Upper lobe of left lung (tissue), 6 donors: ENCODE results near the gene MELTF. TPM values are rescaled to one million over a fixed set of nuclear protein-coding genes. Genes with fewer than 3 reads are reported as not detected.

Experiments used
- ATAC-seq, 2 donors: fragments of 200-7000 bp; cut with Tn5 transposase; one replicate each; pipeline ENCODE4 v1.9.1; 2022; ENCODE audit warnings: mild to moderate bottlenecking in 2 of 2, moderate library complexity in 2 of 2; ENCODE audit not compliant: low FRiP score in 2 of 2
- DNase-seq, 2 donors: peaks; one replicate each; pipeline ENCODE4 v3.0.0-alpha.2; 2019 to 2020
- H3K27ac ChIP-seq, 4 donors: fragments of 200-600 bp; sonication (generic); one replicate each; pipeline ENCODE4 v1.5.1; 2016 to 2019
- H3K27me3 ChIP-seq, 4 donors: fragments of 200-600 bp; sonication (generic); one replicate each; pipeline ENCODE4 v1.5.1; 2017 to 2019
- H3K36me3 ChIP-seq, 4 donors: fragments of 200-600 bp; sonication (generic); one replicate each; pipeline ENCODE4 v1.5.1; 2016 to 2019
- H3K4me1 ChIP-seq, 4 donors: fragments of 200-600 bp; sonication (generic); one replicate each; pipeline ENCODE4 v1.5.1; 2018 to 2019
- H3K4me3 ChIP-seq, 4 donors: fragments of 200-600 bp; sonication (generic); one replicate each; pipeline ENCODE4 v1.5.1; 2017 to 2019; ENCODE audit warnings: mild to moderate bottlenecking in 2 of 4, moderate library complexity in 1 of 4
- H3K9me3 ChIP-seq, 4 donors: fragments of 200-600 bp; sonication (generic); one replicate each; pipeline ENCODE4 v1.5.1; 2018 to 2019
- CTCF ChIP-seq, 6 experiments: fragments of 450-650 bp in 4 of 6; fragments of 200-600 bp in 2 of 6; sonication (generic) in 2 of 6; IDR thresholded peaks; one replicate each; pipeline ENCODE4 v1.5.1; 2016 to 2019; ENCODE audit warnings: antibody characterized with exemption in 6 of 6
- EP300 ChIP-seq, 4 donors: sonication (generic); formaldehyde crosslinking; IDR thresholded peaks; one replicate each; pipeline ENCODE4 v1.5.1; 2017; ENCODE audit warnings: antibody characterized with exemption in 4 of 4, control low read depth in 2 of 4
- POLR2A ChIP-seq, 4 donors: fragments of 450-650 bp; IDR thresholded peaks; one replicate each; pipeline ENCODE4 v1.5.1; 2016 to 2017; ENCODE audit warnings: antibody characterized with exemption in 4 of 4, mild to moderate bottlenecking in 2 of 4
- POLR2AphosphoS5 ChIP-seq, 2 donors: sonication (generic); formaldehyde crosslinking; IDR thresholded peaks; one replicate each; pipeline ENCODE4 v1.5.1; 2017; ENCODE audit warnings: antibody characterized with exemption in 2 of 2
- WGBS, 2 donors: methylation state at CpG; one replicate each; pipeline ENCODE4 v1.1.5; 2017 to 2018; 5-methylcytosine and 5-hydroxymethylcytosine counted together
- total RNA-seq, 6 donors: library from RNA; depleted of rRNA in 4 of 6; stranded (reverse); fragments of >200 nt in 4 of 6; gene quantifications; one replicate each; pipeline versions ENCODE4 v1.1.0 to v1.2.1, GENCODE V29; 2016 to 2021
- donor health status: DM: no; HTN: no; CAD: no; lungs with moderate emphysema.
- donor health status: DM: no; HTN: yes; CAD: no; lungs with severe emphysema.

The MELTF gene
- total RNA-seq, 6 donors from 2014 or later = 3.0 to 28.3 (median 4.2) TPM

- peaks cover 3 to 15% (median 11%) of the 10 kb centered on the region in 4 donors for H3K4me1 ChIP-seq
- no peak for TF ChIP-seq POLR2A (IDR thresholded peaks at IDR 0.05)
- TF ChIP-seq EP300 (IDR thresholded peaks at IDR 0.05) = no peak
- TF ChIP-seq CTCF (IDR thresholded peaks at IDR 0.05) = no peak
- TF ChIP-seq POLR2AphosphoS5 (IDR thresholded peaks at IDR 0.05) = no peak
- ATAC-seq (no peak), DNase-seq (peak in 1 of 2 donors; percentile 53)
- no peaks in the 10 kb centered on the region for H3K9me3 ChIP-seq
- H3K4me3 ChIP-seq = no peak overlapping the region
- 23 to 43% methylated on average over 16 to 22 of the region's 22 CpGs for WGBS, 2 donors
- no peaks in the 10 kb centered on the region for H3K36me3 ChIP-seq
- no peak overlapping the region for H3K27ac ChIP-seq
- no peaks in the 10 kb centered on the region for H3K27me3 ChIP-seq
Observed at GRCh38 chr3:197022405-197023231, 7.0 kb downstream of the MELTF start.

- Histone ChIP-seq H3K27me3 (no peaks in the 10 kb centered on the region), H3K36me3 (no peaks in the 10 kb centered on the region), H3K9me3 (no peaks in the 10 kb centered on the region), H3K4me1 (peaks cover 3 to 15% (median 11%) of the 10 kb centered on the region in 4 donors), H3K27ac (no peak overlapping the region), H3K4me3 (no peak overlapping the region)
- no peak for TF ChIP-seq POLR2AphosphoS5 (IDR thresholded peaks at IDR 0.05)
- ATAC-seq = no peak
- 86 to 89% methylated on average over 13 to 15 of the region's 15 CpGs for WGBS, 2 donors
- peak in 1 of 2 donors; percentile 19 for DNase-seq
Observed at GRCh38 chr3:197021729-197022404, 7.8 kb downstream of the MELTF start.

GRCh38 chr3:197021231-197021630 lies 8.4 kb downstream of the MELTF start:
- Histone ChIP-seq H3K9me3 (no peaks in the 10 kb centered on the region), H3K4me1 (peaks cover 3 to 15% (median 11%) of the 10 kb centered on the region in 4 donors), H3K36me3 (no peaks in the 10 kb centered on the region), H3K27ac (no peak overlapping the region), H3K4me3 (no peak overlapping the region), H3K27me3 (no peaks in the 10 kb centered on the region)
- WGBS, 2 donors = 77 to 82% methylated on average over 6 to 10 of the region's 10 CpGs
- DNase-seq (peak in 1 of 2 donors; percentile 60), ATAC-seq (no peak)
- TF ChIP-seq EP300 (IDR thresholded peaks at IDR 0.05) (no peak), POLR2A (IDR thresholded peaks at IDR 0.05) (no peak), POLR2AphosphoS5 (IDR thresholded peaks at IDR 0.05) (no peak), CTCF (IDR thresholded peaks at IDR 0.05) (no peak)

- Histone ChIP-seq H3K4me1 (peaks cover 3 to 15% (median 11%) of the 10 kb centered on the region in 4 donors), H3K4me3 (no peak overlapping the region), H3K36me3 (no peaks in the 10 kb centered on the region), H3K9me3 (no peaks in the 10 kb centered on the region), H3K27me3 (no peaks in the 10 kb centered on the region), H3K27ac (no peak overlapping the region)
- TF ChIP-seq POLR2A (IDR thresholded peaks at IDR 0.05) = no peak
- no peak for TF ChIP-seq EP300 (IDR thresholded peaks at IDR 0.05)
- TF ChIP-seq POLR2AphosphoS5 (IDR thresholded peaks at IDR 0.05) = no peak
- 87 to 91% methylated on average over 13 of the region's 13 CpGs for WGBS, 2 donors
- DNase-seq = no peak
- ATAC-seq = no peak
Observed at GRCh38 chr3:197019535-197019934, 10.1 kb downstream of the MELTF start.

GRCh38 chr3:197019021-197019420 lies 10.6 kb downstream of the MELTF start:
- Histone ChIP-seq H3K27me3 (no peaks in the 10 kb centered on the region), H3K9me3 (no peaks in the 10 kb centered on the region), H3K36me3 (no peaks in the 10 kb centered on the region), H3K27ac (no peak overlapping the region), H3K4me3 (no peak overlapping the region), H3K4me1 (peaks cover 3 to 12% (median 11%) of the 10 kb centered on the region in 4 donors)
- 66 to 73% methylated on average over 6 of the region's 6 CpGs for WGBS, 2 donors
- DNase-seq (no peak), ATAC-seq (no peak)
- no peak for TF ChIP-seq CTCF (IDR thresholded peaks at IDR 0.05)
- no peak for TF ChIP-seq POLR2A (IDR thresholded peaks at IDR 0.05)
- TF ChIP-seq EP300 (IDR thresholded peaks at IDR 0.05) = no peak
- TF ChIP-seq POLR2AphosphoS5 (IDR thresholded peaks at IDR 0.05) = no peak
